ENCODE results near the gene BEST4. TPM values are rescaled to one million over a fixed set of nuclear protein-coding genes. Genes with fewer than 3 reads are reported as not detected.

The BEST4 gene
- polyA plus RNA-seq = 0.07 to 0.14 TPM (median 0.13 TPM) in 3 replicates
- polyA plus RNA-seq (2011; ENCODE audit: low read depth) = 0.21 TPM
- 0.03 TPM in 1 of 2 replicates, not detected in the other for polyA plus RNA-seq (2011; cell fraction: cytosol; rRNA removed)
- polyA plus RNA-seq (2011; cell fraction: nucleus; rRNA removed) = 0.43 and 0.53 TPM in 2 replicates
- 0.14 TPM in 1 of 2 replicates, not detected in the other for polyA plus RNA-seq (2012; ENCODE audit: low replicate concordance)
- 0.16 TPM in 1 of 3 replicates, not detected in the others for polyA minus RNA-seq
- not detected for polyA minus RNA-seq (2011; cell fraction: cytosol; rRNA and poly(A)+ RNA removed)
- not detected in 2 replicates for polyA minus RNA-seq (2011; cell fraction: nucleus; rRNA and poly(A)+ RNA removed)

GRCh38 chr1:44788120-44788860, at the start of gene BEST4:
TSS of gene BEST4 (minus strand) at chr1:44788170. CDS start at chr1:44787705, 465 bp downstream.
- H3K4me2 ChIP-seq (ENCODE audit: control insufficient read depth, extremely low read depth, insufficient read depth, low read depth, low read length) = no peak within 1 kb of the TSS
- H3K36me3 ChIP-seq (ENCODE audit: control insufficient read depth in 2 of 2, extremely low read depth in 1 of 2, insufficient read depth in 2 of 2, low read length in 2 of 2) = no peaks in the 10 kb centered on the region
- FAIRE-seq = no peak
- no peaks in the 10 kb centered on the region for H3K79me2 ChIP-seq (ENCODE audit: control insufficient read depth, insufficient read depth, low read length)
- H3K4me1 ChIP-seq (ENCODE audit: control insufficient read depth, extremely low read depth, insufficient read depth, low read length) = peaks cover 19% of the 10 kb centered on the region
- no peak within 1 kb of the TSS for H2AFZ ChIP-seq (ENCODE audit: control insufficient read depth, low read length)
- no peaks in the 10 kb centered on the region for H3K9me1 ChIP-seq (ENCODE audit: control insufficient read depth, extremely low read depth, insufficient read depth, low read length)
- no peak within 1 kb of the TSS for H3K27ac ChIP-seq (ENCODE audit: control insufficient read depth, insufficient read depth, low read length)
- no peaks in the 10 kb centered on the region for H3K27me3 ChIP-seq (ENCODE audit: control insufficient read depth, extremely low read depth, insufficient read depth, low read length)
- H3K9me3 ChIP-seq (ENCODE audit: control insufficient read depth, low read depth, low read length) = no peaks in the 10 kb centered on the region
- dilution Hi-C loops (cut with MboI; ENCODE audit: extremely low pct_ligation_motif_present, low sequenced_read_pairs) = no loop called here
- H3K9ac ChIP-seq (ENCODE audit: control insufficient read depth, extremely low read depth, insufficient read depth, low read length) = no peak within 1 kb of the TSS
- no peaks in the 10 kb centered on the region for H4K20me1 ChIP-seq (ENCODE audit: control insufficient read depth, extremely low read depth, insufficient read depth, low read length)
- H3K4me3 ChIP-seq (ENCODE audit: control insufficient read depth in 2 of 3, extremely low read depth in 1 of 3, insufficient read depth in 2 of 3, low read depth in 1 of 3, low read length in 3 of 3) = no peak within 1 kb of the TSS
- DNase-seq (ENCODE audit: low read depth, low spot score) = no peak
- TF ChIP-seq CTCF (optimal IDR thresholded peaks at IDR 0.05 in 1 of 3, IDR thresholded peaks at IDR 0.05 in 1 of 3, conservative IDR thresholded peaks at IDR 0.05 in 1 of 3; ENCODE audit: extremely low read depth in 1 of 3, insufficient read depth in 2 of 3, low read length in 3 of 3) (no peak), EZH2 (IDR thresholded peaks at IDR 0.05; ENCODE audit: low read length) (no peak)

GRCh38 chr1:44835738-44836675, 48.0 kb upstream of the BEST4 start:
- no peak for DNase-seq (ENCODE audit: low read depth, low spot score)
- Histone ChIP-seq H3K4me3 (ENCODE audit: control insufficient read depth in 2 of 3, extremely low read depth in 1 of 3, insufficient read depth in 2 of 3, low read depth in 1 of 3, low read length in 3 of 3) (no peak overlapping the region), H3K9me3 (ENCODE audit: control insufficient read depth, low read depth, low read length) (no peaks in the 10 kb centered on the region), H2AFZ (ENCODE audit: control insufficient read depth, low read length) (no peak overlapping the region), H3K4me2 (ENCODE audit: control insufficient read depth, extremely low read depth, insufficient read depth, low read depth, low read length) (no peak overlapping the region), H3K9ac (ENCODE audit: control insufficient read depth, extremely low read depth, insufficient read depth, low read length) (no peak overlapping the region), H4K20me1 (ENCODE audit: control insufficient read depth, extremely low read depth, insufficient read depth, low read length) (no peaks in the 10 kb centered on the region), H3K27me3 (ENCODE audit: control insufficient read depth, extremely low read depth, insufficient read depth, low read length) (no peaks in the 10 kb centered on the region), H3K9me1 (ENCODE audit: control insufficient read depth, extremely low read depth, insufficient read depth, low read length) (no peaks in the 10 kb centered on the region), H3K79me2 (ENCODE audit: control insufficient read depth, insufficient read depth, low read length) (no peaks in the 10 kb centered on the region), H3K4me1 (ENCODE audit: control insufficient read depth, extremely low read depth, insufficient read depth, low read length) (no peaks in the 10 kb centered on the region), H3K27ac (ENCODE audit: control insufficient read depth, insufficient read depth, low read length) (no peak overlapping the region), H3K36me3 (ENCODE audit: control insufficient read depth in 2 of 2, extremely low read depth in 1 of 2, insufficient read depth in 2 of 2, low read length in 2 of 2) (no peaks in the 10 kb centered on the region)
- TF ChIP-seq CTCF (optimal IDR thresholded peaks at IDR 0.05 in 1 of 3, IDR thresholded peaks at IDR 0.05 in 1 of 3, conservative IDR thresholded peaks at IDR 0.05 in 1 of 3; ENCODE audit: extremely low read depth in 1 of 3, insufficient read depth in 2 of 3, low read length in 3 of 3) (peak; percentile 89 to 97 (median 95)), EZH2 (IDR thresholded peaks at IDR 0.05; ENCODE audit: low read length) (no peak)
- peak; percentile 89 for FAIRE-seq
- dilution Hi-C loops (cut with MboI; ENCODE audit: extremely low pct_ligation_motif_present, low sequenced_read_pairs) = no loop called here

Data from keratinocyte (primary cell).